ENCODE measurements around the gene CNTD1.

CNTD1 gene

GRCh38 chr17:42780851-42781638 lies 17.6 kb upstream of the CNTD1 start:
- Histone ChIP-seq H3K9me3 (ENCODE audit: control insufficient read depth, insufficient read depth, low read length) (no peaks in the 10 kb centered on the region), H3K4me1 (ENCODE audit: control insufficient read depth, insufficient read depth, low read length) (0 out of 2 replicates have a peak, but pooled peaks cover 5% of the 10 kb centered on the region), H3K4me3 (ENCODE audit: low read depth, low read length) (peak overlapping the region; percentile 63), H3K36me3 (ENCODE audit: control insufficient read depth, insufficient read depth, low read length) (peaks cover 30% of the 10 kb centered on the region), H3K27ac (ENCODE audit: low read depth, low read length) (no peak overlapping the region), H3K9ac (ENCODE audit: low read depth, low read length) (no peak overlapping the region; the same call in 1 of the 2 replicates), H3K27me3 (ENCODE audit: control insufficient read depth, insufficient read depth, low read length) (peaks cover 20% of the 10 kb centered on the region)

DNA sequence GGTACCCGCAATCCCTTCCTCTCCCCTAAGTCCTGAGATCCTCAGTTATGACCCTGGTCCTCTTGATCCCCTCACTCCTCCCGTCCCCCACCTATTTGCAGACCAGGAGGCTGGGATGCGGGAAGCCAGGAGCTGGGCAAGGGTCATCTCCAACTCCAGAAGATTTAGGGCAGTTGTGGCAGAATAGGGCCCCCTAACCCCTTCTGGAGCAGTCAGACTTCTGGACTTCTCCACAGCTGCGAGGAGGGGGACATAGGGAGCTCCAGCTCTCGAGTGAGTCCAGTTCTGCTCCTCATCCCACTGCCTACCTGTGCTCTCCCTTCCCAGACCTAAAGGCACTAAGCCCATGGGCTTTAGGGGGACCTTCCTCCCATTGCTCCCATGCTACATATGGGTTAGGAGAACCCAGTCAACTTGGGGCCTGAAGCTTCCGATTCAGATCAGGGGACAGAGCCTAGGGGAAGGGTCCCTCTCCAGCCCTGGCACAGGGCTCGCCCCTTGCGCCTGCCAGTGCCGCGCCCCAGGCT lies 17.0 kb upstream of the CNTD1 start:
- H3K27me3 ChIP-seq (ENCODE audit: control insufficient read depth, insufficient read depth, low read length): peaks cover 20% of the 10 kb centered on the region
- no peaks in the 10 kb centered on the region for H3K9me3 ChIP-seq (ENCODE audit: control insufficient read depth, insufficient read depth, low read length)
- H3K27ac ChIP-seq (ENCODE audit: low read depth, low read length): no peak overlapping the region
- H3K36me3 ChIP-seq (ENCODE audit: control insufficient read depth, insufficient read depth, low read length): peaks cover 25% of the 10 kb centered on the region
- H3K4me3 ChIP-seq (ENCODE audit: low read depth, low read length): peak overlapping the region; percentile 63; the same call in 1 of the 2 replicates
- no peak overlapping the region for H3K9ac ChIP-seq (ENCODE audit: low read depth, low read length)
- H3K4me1 ChIP-seq (ENCODE audit: control insufficient read depth, insufficient read depth, low read length): 0 out of 2 replicates have a peak, but pooled peaks cover 5% of the 10 kb centered on the region

DNA sequence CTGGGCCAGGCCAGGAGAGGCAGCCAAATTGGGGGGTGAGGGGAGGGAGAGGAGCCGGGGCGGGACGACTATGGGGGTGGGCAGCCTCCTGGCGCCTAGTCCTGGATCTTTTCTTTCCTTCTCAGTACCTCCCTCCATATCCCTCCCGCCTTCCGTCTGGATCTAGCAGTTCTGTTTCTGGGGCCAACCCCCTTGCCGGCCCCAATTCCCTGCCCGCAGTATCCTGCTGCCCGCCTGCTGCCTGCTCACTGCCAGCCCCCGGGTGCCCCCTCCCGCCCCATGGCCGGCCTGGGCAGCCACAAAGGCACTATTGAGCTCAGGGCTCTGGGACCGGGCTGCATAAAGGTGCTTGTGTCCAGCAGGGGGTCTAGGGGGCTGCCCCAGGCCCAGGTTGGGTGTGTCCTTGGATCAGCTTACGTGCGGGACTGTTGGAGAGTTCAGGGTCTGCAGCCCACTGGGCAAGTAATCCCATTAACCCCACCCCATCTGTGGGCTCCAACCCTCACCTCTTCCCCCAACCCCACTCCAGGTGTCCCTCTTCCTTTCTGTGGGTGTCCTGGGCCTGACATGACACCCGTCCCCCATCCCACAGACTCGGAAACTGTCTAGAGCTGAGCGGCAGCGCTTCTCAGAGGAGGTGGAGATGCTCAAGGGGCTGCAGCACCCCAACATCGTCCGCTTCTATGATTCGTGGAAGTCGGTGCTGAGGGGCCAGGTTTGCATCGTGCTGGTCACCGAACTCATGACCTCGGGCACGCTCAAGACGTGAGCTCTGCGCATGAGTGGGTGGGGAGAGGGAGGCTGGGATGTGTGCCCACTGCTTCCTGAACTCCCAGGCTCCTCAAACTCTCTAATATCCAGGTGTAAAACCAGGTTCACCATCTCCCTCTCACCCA lies 16.2 kb upstream of the CNTD1 start:
- H3K4me1 ChIP-seq (ENCODE audit: control insufficient read depth, insufficient read depth, low read length): 0 out of 2 replicates have a peak, but pooled peaks cover 5% of the 10 kb centered on the region
- no peak overlapping the region for H3K27ac ChIP-seq (ENCODE audit: low read depth, low read length)
- no peak overlapping the region for H3K4me3 ChIP-seq (ENCODE audit: low read depth, low read length)
- no peak overlapping the region for H3K9ac ChIP-seq (ENCODE audit: low read depth, low read length)
- peaks cover 20% of the 10 kb centered on the region for H3K27me3 ChIP-seq (ENCODE audit: control insufficient read depth, insufficient read depth, low read length)
- no peaks in the 10 kb centered on the region for H3K9me3 ChIP-seq (ENCODE audit: control insufficient read depth, insufficient read depth, low read length)
- H3K36me3 ChIP-seq (ENCODE audit: control insufficient read depth, insufficient read depth, low read length): peaks cover 20% of the 10 kb centered on the region

GRCh38 chr17:42783062-42783790 lies 15.4 kb upstream of the CNTD1 start:
- H3K4me1 ChIP-seq (ENCODE audit: control insufficient read depth, insufficient read depth, low read length): 0 out of 2 replicates have a peak, but pooled peaks cover 5% of the 10 kb centered on the region
- H3K27me3 ChIP-seq (ENCODE audit: control insufficient read depth, insufficient read depth, low read length): peaks cover 20% of the 10 kb centered on the region
- no peak overlapping the region for H3K9ac ChIP-seq (ENCODE audit: low read depth, low read length)
- H3K27ac ChIP-seq (ENCODE audit: low read depth, low read length): no peak overlapping the region
- H3K36me3 ChIP-seq (ENCODE audit: control insufficient read depth, insufficient read depth, low read length): peaks cover 13% of the 10 kb centered on the region
- no peaks in the 10 kb centered on the region for H3K9me3 ChIP-seq (ENCODE audit: control insufficient read depth, insufficient read depth, low read length)
- H3K4me3 ChIP-seq (ENCODE audit: low read depth, low read length): no peak overlapping the region

- peaks cover 20% of the 10 kb centered on the region for H3K27me3 ChIP-seq (ENCODE audit: control insufficient read depth, insufficient read depth, low read length)
- no peak overlapping the region for H3K27ac ChIP-seq (ENCODE audit: low read depth, low read length)
- 0 out of 2 replicates have a peak, but pooled peaks cover 5% of the 10 kb centered on the region for H3K4me1 ChIP-seq (ENCODE audit: control insufficient read depth, insufficient read depth, low read length)
- no peak overlapping the region for H3K4me3 ChIP-seq (ENCODE audit: low read depth, low read length)
- H3K36me3 ChIP-seq (ENCODE audit: control insufficient read depth, insufficient read depth, low read length): peaks cover 7% of the 10 kb centered on the region
- no peak overlapping the region for H3K9ac ChIP-seq (ENCODE audit: low read depth, low read length)
- no peaks in the 10 kb centered on the region for H3K9me3 ChIP-seq (ENCODE audit: control insufficient read depth, insufficient read depth, low read length)
These were observed 14.9 kb upstream of the CNTD1 start for GRCh38 chr17:42783791-42784138.

DNA sequence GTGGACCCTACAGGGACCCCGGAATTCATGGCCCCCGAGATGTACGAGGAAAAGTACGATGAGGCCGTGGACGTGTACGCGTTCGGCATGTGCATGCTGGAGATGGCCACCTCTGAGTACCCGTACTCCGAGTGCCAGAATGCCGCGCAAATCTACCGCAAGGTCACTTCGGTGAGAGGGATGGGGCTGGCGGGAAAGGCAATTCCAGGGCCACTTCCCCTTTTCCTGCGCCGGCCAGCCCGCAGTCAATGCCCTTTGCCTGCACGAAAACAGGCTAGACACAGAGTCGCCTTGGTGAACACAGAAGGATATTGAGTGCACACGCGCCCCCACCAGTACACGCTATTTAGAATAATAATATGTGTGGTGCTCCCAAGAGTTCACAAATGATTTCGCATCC lies 14.3 kb upstream of the CNTD1 start:
- no peak overlapping the region for H3K9ac ChIP-seq (ENCODE audit: low read depth, low read length)
- H3K9me3 ChIP-seq (ENCODE audit: control insufficient read depth, insufficient read depth, low read length): no peaks in the 10 kb centered on the region
- H3K27ac ChIP-seq (ENCODE audit: low read depth, low read length): no peak overlapping the region
- peaks cover under 1% of the 10 kb centered on the region; the same call in 1 of the 2 replicates for H3K36me3 ChIP-seq (ENCODE audit: control insufficient read depth, insufficient read depth, low read length)
- H3K4me1 ChIP-seq (ENCODE audit: control insufficient read depth, insufficient read depth, low read length): 0 out of 2 replicates have a peak, but pooled peaks cover 5% of the 10 kb centered on the region
- H3K4me3 ChIP-seq (ENCODE audit: low read depth, low read length): no peak overlapping the region
- H3K27me3 ChIP-seq (ENCODE audit: control insufficient read depth, insufficient read depth, low read length): peaks cover 20% of the 10 kb centered on the region

GRCh38 chr17:42784811-42785592 lies 13.7 kb upstream of the CNTD1 start:
- no peaks in the 10 kb centered on the region for H3K4me1 ChIP-seq (ENCODE audit: control insufficient read depth, insufficient read depth, low read length)
- no peaks in the 10 kb centered on the region for H3K36me3 ChIP-seq (ENCODE audit: control insufficient read depth, insufficient read depth, low read length)
- no peak overlapping the region for H3K9ac ChIP-seq (ENCODE audit: low read depth, low read length)

DNA sequence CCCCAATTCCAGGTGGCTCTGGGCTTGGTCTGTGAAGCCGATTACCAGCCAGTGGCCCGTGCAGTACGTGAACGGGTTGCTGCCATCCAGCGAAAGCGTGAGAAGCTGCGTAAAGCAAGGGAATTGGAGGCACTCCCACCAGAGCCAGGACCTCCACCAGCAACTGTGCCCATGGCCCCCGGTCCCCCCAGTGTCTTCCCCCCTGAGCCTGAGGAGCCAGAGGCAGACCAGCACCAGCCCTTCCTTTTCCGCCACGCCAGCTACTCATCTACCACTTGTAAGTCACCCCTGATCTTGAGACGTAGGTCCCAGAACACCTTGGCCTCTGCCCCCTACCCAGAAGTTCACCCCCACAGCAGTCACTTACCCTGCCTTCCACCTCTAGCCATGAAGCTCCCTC lies 11.4 kb upstream of the CNTD1 start:
- peaks cover 6% of the 10 kb centered on the region; the same call in 1 of the 2 replicates for H3K27me3 ChIP-seq (ENCODE audit: control insufficient read depth, insufficient read depth, low read length)
- H3K9me3 ChIP-seq (ENCODE audit: control insufficient read depth, insufficient read depth, low read length): no peaks in the 10 kb centered on the region

More at GRCh38 chr17:42784811-42785592, 13.7 kb upstream of the CNTD1 start:
- Histone ChIP-seq H3K9me3 (ENCODE audit: control insufficient read depth, insufficient read depth, low read length) (no peaks in the 10 kb centered on the region), H3K27ac (ENCODE audit: low read depth, low read length) (no peak overlapping the region), H3K4me3 (ENCODE audit: low read depth, low read length) (no peak overlapping the region), H3K27me3 (ENCODE audit: control insufficient read depth, insufficient read depth, low read length) (peaks cover 20% of the 10 kb centered on the region)

GRCh38 chr17:42791948-42792347 lies 6.7 kb upstream of the CNTD1 start:
- no peaks in the 10 kb centered on the region for H3K9me3 ChIP-seq (ENCODE audit: control insufficient read depth, insufficient read depth, low read length)
- peaks cover 13% of the 10 kb centered on the region for H3K36me3 ChIP-seq (ENCODE audit: control insufficient read depth, insufficient read depth, low read length)
- H3K9ac ChIP-seq (ENCODE audit: low read depth, low read length): no peak overlapping the region
- H3K4me1 ChIP-seq (ENCODE audit: control insufficient read depth, insufficient read depth, low read length): no peaks in the 10 kb centered on the region
- no peaks in the 10 kb centered on the region for H3K27me3 ChIP-seq (ENCODE audit: control insufficient read depth, insufficient read depth, low read length)
- no peak overlapping the region for H3K4me3 ChIP-seq (ENCODE audit: low read depth, low read length)
- no peak overlapping the region for H3K27ac ChIP-seq (ENCODE audit: low read depth, low read length)

More for the DNA sequence above, 11.4 kb upstream of the CNTD1 start:
- H3K4me1 ChIP-seq (ENCODE audit: control insufficient read depth, insufficient read depth, low read length): no peaks in the 10 kb centered on the region
- H3K4me3 ChIP-seq (ENCODE audit: low read depth, low read length): no peak overlapping the region
- H3K36me3 ChIP-seq (ENCODE audit: control insufficient read depth, insufficient read depth, low read length): no peaks in the 10 kb centered on the region
- no peak overlapping the region for H3K9ac ChIP-seq (ENCODE audit: low read depth, low read length)
- no peak overlapping the region for H3K27ac ChIP-seq (ENCODE audit: low read depth, low read length)

- no peaks in the 10 kb centered on the region for H3K9me3 ChIP-seq (ENCODE audit: control insufficient read depth, insufficient read depth, low read length)
- no peaks in the 10 kb centered on the region for H3K27me3 ChIP-seq (ENCODE audit: control insufficient read depth, insufficient read depth, low read length)
- H3K36me3 ChIP-seq (ENCODE audit: control insufficient read depth, insufficient read depth, low read length): peaks cover 18% of the 10 kb centered on the region
- no peak overlapping the region for H3K27ac ChIP-seq (ENCODE audit: low read depth, low read length)
- H3K9ac ChIP-seq (ENCODE audit: low read depth, low read length): no peak overlapping the region
- 0 out of 2 replicates have a peak, but pooled peaks cover under 1% of the 10 kb centered on the region for H3K4me1 ChIP-seq (ENCODE audit: control insufficient read depth, insufficient read depth, low read length)
- H3K4me3 ChIP-seq (ENCODE audit: low read depth, low read length): no peak overlapping the region
These were observed 6.1 kb upstream of the CNTD1 start for GRCh38 chr17:42792545-42792944.
